ENCODE results near the gene DAPK3.
"Not testable (repeated sequence)": the region's sequence is repeated elsewhere in the genome, so short reads cannot be mapped to it uniquely, and the experiment has no call there.

The DAPK3 gene

DNA sequence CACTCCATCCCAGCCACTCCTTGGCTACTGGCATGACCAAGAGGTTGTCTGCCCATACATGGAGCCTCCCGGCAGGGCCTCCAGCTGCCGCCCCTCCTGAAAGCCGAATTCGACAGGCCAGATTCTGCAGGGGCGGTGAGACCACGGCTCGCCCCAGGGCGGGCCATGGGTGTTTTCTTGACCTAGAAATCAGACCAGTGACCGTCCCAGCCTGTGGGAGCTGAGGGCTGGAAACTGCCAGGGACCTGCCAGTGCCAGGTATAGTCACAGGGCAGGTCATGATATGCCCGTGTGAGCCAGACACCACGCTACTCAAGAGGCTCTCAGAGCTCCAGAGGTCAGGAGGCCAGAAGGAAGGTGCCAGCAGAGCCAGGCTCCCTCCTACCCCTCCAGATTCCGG lies 16.8 kb downstream of the DAPK3 start:
- H3K79me2 ChIP-seq (ENCODE audit: low read length), result no peaks in the 10 kb centered on the region
- no peak overlapping the region for H3K9ac ChIP-seq (ENCODE audit: low read length)

GRCh38 chr19:3952755-3953276 lies 18.1 kb downstream of the DAPK3 start:
- H2AFZ ChIP-seq (ENCODE audit: low read depth, low read length); H3K4me3 ChIP-seq (ENCODE audit: low read length); H3K27me3 ChIP-seq (ENCODE audit: low read depth, low read length); H3K4me1 ChIP-seq (ENCODE audit: low read length); H3K79me2 ChIP-seq (ENCODE audit: low read length); H3K36me3 ChIP-seq (replicated peaks; ENCODE audit: low read depth, low read length); H3K9me3 ChIP-seq (ENCODE audit: insufficient read depth, low read length); H4K20me1 ChIP-seq (ENCODE audit: insufficient read depth, low read length); H3K27ac ChIP-seq (ENCODE audit: low read length); H3K4me2 ChIP-seq (ENCODE audit: low read length); H3K9ac ChIP-seq (ENCODE audit: low read length): not testable (repeated sequence)

More for the DNA sequence above, 16.8 kb downstream of the DAPK3 start:
- H3K4me2 ChIP-seq (ENCODE audit: low read length), result no peak overlapping the region
- H3K4me1 ChIP-seq (ENCODE audit: low read length), result no peaks in the 10 kb centered on the region
- H2AFZ ChIP-seq (ENCODE audit: low read depth, low read length), result no peak overlapping the region
- no peak overlapping the region for H3K27ac ChIP-seq (ENCODE audit: low read length)
- TF ChIP-seq CTCF (IDR thresholded peaks at IDR 0.05; ENCODE audit: low read depth, low read length) (no peak), EZH2phosphoT487 (IDR thresholded peaks at IDR 0.05; ENCODE audit: low read depth) (no peak)
- H3K27me3 ChIP-seq (ENCODE audit: low read depth, low read length), result no peaks in the 10 kb centered on the region
- H3K9me3 ChIP-seq (ENCODE audit: insufficient read depth, low read length), result no peaks in the 10 kb centered on the region
- peaks cover 13% of the 10 kb centered on the region for H3K36me3 ChIP-seq (replicated peaks; ENCODE audit: low read depth, low read length)
- no peak overlapping the region for H3K4me3 ChIP-seq (ENCODE audit: low read length)
- no peaks in the 10 kb centered on the region for H4K20me1 ChIP-seq (ENCODE audit: insufficient read depth, low read length)

DNA sequence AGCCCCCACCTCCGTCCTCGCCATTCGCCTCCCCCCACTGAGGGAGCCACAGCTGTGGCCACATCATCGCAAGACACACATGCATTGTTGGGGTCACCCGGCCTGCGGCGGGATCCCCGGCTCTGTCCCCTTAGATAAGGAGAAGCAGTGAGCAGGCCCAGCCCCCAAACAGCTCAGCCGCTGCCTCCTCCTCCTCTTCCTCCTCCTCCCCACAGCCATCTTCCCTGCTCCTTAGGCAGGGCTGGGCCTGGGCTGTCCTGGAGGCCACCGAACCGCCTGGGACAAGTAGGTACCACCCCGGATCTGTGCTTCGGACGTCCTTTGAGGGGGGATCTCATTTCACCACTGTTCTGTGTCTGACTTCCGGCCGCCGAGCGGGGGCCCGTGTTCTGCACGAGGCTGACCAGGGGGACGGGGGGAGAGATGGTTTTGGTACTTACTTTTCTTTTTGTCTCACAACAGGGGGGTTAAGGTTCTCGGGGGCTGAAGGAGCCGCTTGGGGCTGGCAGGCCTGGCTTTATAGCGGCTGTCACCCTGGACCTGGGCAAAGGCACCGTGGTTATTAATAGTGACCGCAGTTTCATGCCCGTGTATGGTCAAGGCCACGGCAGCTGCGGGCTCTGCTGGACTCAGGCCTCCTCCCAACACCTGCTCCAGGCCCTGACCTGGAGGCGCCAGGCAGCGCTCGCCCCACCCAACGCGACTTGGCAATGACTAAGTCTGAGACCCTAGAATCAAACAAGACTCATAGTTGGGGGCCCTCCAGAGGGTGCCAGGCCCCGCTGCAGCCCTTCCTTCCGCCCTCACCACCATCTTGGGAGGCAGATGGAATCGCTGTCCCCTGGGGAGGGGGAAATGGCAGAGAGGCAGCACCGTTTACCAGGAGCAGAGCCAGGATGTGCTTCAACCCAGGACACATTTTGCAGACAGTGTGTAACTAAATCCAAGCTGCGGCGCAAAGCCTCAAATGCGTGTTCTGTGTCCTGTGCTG lies 19.7 kb downstream of the DAPK3 start:
- no peak overlapping the region for H3K27ac ChIP-seq (ENCODE audit: low read length)
- no peaks in the 10 kb centered on the region for H3K79me2 ChIP-seq (ENCODE audit: low read length)
- no peak overlapping the region for H2AFZ ChIP-seq (ENCODE audit: low read depth, low read length)
- H3K36me3 ChIP-seq (replicated peaks; ENCODE audit: low read depth, low read length), result no peaks in the 10 kb centered on the region
- H3K4me1 ChIP-seq (ENCODE audit: low read length), result no peaks in the 10 kb centered on the region
- H3K9ac ChIP-seq (ENCODE audit: low read length), result no peak overlapping the region
- no peak overlapping the region for H3K4me2 ChIP-seq (ENCODE audit: low read length)
- H3K9me3 ChIP-seq (ENCODE audit: insufficient read depth, low read length), result no peaks in the 10 kb centered on the region
- TF ChIP-seq CTCF (IDR thresholded peaks at IDR 0.05; ENCODE audit: low read depth, low read length) (no peak), EZH2phosphoT487 (IDR thresholded peaks at IDR 0.05; ENCODE audit: low read depth) (no peak)
- H4K20me1 ChIP-seq (ENCODE audit: insufficient read depth, low read length), result no peaks in the 10 kb centered on the region
- H3K27me3 ChIP-seq (ENCODE audit: low read depth, low read length), result no peaks in the 10 kb centered on the region
- no peak overlapping the region for H3K4me3 ChIP-seq (ENCODE audit: low read length)

DNA sequence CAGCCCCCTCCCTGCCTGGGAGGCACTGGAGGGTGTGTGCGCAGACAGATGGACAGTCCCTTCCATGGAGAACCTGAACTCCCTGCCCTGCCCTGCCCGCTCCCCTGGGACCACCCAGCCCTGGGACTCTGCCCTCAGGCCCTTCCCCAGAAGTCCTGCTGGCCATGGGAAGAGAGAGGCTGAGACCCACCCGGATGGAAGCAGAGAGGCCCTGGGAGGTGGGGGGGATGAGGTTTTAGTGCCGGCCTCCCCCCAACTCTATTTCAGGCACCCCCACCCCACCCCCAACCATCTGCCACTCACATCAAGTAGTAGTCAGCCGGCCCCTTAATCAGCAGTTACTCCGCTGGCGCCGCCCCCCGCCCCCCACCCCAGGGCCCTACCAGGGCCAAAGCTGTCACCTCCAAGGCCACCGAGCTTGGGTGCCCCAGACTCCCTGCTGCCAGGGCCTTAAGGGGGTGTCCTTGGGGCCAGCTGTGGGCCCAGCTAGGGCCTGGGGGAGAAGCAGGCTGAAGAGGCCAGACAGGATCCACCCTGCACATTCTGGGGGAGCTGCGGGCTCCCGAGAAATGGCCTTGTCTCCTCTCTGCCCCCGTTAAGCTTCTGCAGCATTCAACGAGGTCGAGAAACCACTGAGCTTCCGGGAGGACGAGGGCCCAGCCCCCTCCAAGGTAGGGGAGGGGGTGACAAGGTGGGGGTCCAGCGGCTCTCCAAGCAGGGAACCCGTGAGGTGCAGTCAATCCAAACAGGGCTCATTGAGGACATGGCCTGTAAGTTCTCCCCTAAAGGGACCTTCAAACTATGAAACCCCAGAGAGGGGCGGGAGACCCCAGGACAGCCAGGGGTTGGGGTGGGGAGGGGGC lies 20.7 kb downstream of the DAPK3 start:
- Histone ChIP-seq H4K20me1 (ENCODE audit: insufficient read depth, low read length) (no peaks in the 10 kb centered on the region), H3K9ac (ENCODE audit: low read length) (no peak overlapping the region), H3K79me2 (ENCODE audit: low read length) (no peaks in the 10 kb centered on the region), H3K27ac (ENCODE audit: low read length) (no peak overlapping the region), H2AFZ (ENCODE audit: low read depth, low read length) (no peak overlapping the region), H3K27me3 (ENCODE audit: low read depth, low read length) (no peaks in the 10 kb centered on the region), H3K9me3 (ENCODE audit: insufficient read depth, low read length) (no peaks in the 10 kb centered on the region), H3K36me3 (replicated peaks; ENCODE audit: low read depth, low read length) (no peaks in the 10 kb centered on the region), H3K4me3 (ENCODE audit: low read length) (no peak overlapping the region), H3K4me2 (ENCODE audit: low read length) (no peak overlapping the region), H3K4me1 (ENCODE audit: low read length) (no peaks in the 10 kb centered on the region)
- no peak for TF ChIP-seq EZH2phosphoT487 (IDR thresholded peaks at IDR 0.05; ENCODE audit: low read depth)
- TF ChIP-seq CTCF (IDR thresholded peaks at IDR 0.05; ENCODE audit: low read depth, low read length), result no peak
